Measurements from ENCODE around the gene TBCE.

GRCh38 chr1:235427447-235427846 is 60.2 kb downstream of the TBCE start:
- no peak for TF ChIP-seq CTCF (IDR thresholded peaks at IDR 0.05)
- TF ChIP-seq POLR2A (IDR thresholded peaks at IDR 0.05) = no peak
